Stimulated activated CD8-positive, alpha-beta memory T cell treated with anti-CD3 and anti-CD28 coated beads, Interleukin-12 subunit alpha, Interleukin-12 subunit beta, amount 100 ng/mL, for 24 hours (primary cell): ENCODE results near the gene ANKRD35.

ENCODE experiments used
- DNase-seq: peaks from one replicate; pipeline ENCODE4 v3.0.0-alpha.2; 2020; ENCODE audit errors: extremely low read depth

Gene ANKRD35

DNA sequence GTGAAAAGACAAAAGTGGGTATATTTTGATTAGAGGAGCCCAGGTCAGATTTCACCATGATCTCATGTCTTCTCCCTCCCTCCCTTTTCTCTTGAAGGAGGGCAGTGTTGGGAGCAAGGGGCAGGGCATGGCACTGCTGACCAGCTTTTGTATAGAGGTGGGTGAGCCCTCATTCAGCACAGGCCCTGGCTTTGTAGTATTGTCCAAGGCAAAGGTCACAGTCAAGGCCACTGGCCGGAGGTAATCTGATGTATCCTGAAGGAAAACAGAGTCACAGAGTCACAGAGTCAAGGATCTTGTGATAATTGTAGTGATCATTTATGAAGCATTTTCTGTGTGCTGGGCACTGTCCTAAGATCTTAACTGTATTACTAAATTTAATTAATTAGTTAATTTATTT is 12.3 kb upstream of the ANKRD35 start:
- no peak for DNase-seq

DNA sequence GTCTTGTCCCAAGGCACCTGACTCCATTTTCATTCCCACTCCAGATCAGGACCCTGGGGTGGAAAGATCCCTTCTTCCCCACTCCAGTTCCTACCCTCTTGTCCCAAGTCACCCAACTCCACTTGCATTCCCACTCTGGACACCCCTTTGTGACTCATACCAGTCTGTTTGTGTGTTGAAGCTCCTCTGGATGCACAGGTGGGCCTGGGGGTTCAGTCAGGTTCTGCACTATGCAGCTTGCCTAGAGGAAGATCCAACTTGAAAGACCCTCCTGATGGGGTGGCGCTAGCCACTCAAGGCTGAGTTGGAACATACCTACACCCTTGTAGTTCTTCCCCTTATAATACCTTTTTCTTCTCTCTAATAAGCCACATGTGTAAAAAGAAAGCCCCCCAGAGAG is 9.8 kb upstream of the ANKRD35 start:
- DNase-seq = no peak

DNA sequence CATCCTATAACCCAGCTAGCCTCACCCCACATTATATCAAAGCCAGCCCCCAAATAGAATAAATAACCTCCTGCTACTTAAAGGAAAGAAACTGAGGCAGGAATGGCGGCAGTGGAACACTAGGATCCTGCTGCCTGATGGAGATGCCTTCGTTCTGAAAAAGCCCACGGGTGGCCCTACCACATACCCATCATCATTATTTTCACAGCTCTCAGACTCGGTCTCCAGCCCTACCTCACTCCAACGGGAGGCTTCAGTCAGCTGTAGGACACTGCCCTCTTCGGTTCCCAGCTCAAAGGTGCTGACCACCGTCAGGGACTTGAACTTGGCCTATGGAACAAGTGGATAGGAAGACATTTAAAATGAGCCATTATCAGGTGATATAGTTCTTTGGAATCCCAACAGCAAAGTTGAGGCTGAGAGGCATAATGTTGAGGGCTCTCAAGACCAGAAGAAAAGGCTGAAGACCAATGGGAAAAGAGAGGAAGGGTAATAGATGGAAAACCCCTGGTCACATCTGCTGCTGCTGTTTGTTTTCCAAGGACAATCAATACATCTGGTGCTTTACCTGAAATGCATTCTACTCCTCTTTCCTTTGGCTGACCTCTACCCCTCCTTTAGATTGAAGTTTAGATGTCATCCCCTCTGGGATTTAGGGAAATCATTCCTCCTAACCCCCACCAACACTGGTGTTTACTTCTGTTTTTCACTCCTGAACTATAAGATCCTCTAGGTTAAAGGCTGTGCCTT is 7.8 kb upstream of the ANKRD35 start:
- DNase-seq = no peak

DNA sequence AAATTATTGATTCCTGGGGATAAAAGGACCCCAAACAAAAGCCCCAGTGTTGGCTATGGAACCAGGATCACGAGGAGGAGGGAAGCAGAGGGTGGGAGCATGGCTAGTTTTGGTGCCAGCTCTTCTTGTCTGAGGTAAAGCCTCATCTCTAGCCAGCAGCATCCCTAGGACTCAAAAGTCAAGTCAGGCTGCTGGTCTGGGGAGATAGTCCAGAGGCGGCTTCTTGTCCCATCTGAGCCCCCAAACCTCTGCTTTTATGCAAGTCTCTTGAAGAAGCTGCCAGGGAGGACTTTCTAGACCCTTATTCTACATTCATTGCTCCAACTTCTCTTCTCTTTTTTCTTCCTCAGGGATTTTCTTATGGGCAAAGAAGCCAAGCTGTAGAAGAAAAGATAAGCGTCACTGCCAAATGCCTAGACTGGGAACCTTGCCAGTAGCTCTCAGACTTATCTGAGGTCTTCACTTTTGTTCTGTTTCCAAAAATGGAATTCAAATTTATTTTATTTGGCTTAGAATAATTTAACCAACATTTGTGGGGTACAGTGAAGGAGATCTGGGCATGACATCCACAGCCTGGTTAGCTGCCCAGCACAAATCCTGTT is 6.9 kb upstream of the ANKRD35 start:
- DNase-seq = no peak

DNA sequence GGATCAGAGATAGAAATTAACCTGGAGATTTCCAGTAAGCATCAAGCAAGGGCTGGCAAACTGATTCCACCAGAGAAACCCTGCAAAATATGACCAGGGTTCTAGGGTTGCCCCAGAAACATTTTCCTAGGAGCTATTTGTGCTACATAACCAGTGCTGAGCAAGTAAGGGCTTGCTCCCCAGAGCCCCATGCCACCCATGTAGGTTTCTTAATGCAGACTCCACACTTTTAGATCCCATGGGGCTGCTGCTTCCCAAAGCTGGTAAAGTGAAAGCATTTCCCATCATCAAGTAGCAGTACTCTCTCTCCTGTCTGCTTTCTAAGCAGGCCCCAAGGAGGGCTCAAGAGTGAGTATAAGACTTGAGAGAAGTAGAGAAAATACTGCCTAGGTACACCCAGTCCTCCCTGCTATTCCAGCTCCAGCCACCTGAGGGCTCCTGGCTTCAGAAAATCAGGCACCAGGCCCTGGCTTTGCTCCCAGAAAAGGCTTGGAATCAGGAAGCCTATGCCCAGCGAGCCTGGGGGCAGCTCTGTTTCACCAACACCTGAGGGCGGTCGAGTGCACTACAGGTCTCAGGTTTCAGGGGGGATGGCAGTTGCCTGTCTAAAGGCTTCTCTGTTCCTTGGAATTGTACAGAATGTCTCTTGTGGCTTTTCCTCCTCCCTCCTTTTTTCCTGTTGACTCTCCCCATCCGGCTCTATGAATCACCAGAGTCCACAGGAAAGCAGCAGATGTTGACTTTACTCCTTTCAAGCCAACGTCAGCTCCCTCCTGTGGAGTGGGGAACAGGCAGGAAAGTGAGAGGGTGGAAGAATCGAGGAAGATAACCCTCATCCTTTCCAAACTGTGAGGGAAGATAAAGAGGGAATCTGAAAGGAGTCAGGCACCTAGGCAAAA is 6.2 kb upstream of the ANKRD35 start:
- no peak for DNase-seq

DNA sequence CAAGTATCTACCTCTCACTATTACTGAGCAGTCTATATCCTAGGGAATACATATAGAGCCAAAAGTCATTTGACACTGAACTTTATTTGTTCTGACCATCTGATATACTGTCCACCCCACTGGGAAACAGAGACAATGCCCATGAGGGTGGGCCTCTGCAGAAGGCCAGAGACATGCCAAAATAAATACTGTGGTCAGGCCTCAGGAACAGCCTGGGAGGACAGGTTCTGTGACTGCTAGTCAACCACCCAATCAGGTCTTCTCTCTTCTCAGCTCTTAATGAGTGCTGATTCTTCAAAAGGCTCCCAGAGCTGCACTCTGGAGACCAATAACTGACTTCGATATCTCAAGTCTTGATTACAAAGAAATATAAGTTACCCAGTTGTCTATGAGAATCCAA is 5.5 kb upstream of the ANKRD35 start:
- DNase-seq = no peak

DNA sequence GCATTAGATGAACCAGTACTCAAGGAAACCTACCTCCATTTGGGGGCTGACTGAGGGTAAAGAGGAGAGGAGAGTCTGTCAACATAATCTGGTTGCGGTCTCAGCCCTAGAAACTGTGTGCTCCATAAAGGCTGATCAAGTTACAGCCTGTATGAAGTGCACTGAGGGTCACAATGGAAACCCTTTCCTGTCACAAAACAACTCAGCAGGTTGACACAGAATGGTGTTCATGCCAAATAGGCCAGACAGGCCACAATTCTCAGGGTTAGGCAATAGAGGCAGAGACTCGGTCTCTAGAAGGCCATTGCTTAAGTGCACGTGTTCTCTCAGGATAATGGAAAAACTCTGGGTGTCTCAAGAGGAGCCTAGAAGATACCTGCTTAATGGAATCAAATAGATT is 4.1 kb upstream of the ANKRD35 start:
- no peak for DNase-seq

DNA sequence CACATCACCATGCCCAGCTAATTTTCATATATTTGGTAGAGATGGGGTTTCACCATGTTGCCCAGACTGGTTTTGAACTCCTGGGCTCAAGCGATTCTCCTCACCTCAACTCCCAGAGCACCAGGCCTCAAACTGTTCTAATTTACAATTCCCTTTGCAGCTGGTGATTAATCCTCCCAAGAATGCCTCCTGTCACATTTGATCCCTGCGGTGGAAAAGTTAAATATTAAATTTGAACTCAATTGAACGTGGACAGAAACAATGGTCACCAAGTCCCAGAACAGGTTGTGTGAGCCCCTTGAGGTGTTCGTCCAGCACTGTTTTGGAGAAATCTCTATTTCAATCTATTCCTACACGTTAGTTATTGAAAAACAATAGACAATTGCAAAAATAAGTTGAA is 2.0 kb upstream of the ANKRD35 start:
- DNase-seq = no peak

DNA sequence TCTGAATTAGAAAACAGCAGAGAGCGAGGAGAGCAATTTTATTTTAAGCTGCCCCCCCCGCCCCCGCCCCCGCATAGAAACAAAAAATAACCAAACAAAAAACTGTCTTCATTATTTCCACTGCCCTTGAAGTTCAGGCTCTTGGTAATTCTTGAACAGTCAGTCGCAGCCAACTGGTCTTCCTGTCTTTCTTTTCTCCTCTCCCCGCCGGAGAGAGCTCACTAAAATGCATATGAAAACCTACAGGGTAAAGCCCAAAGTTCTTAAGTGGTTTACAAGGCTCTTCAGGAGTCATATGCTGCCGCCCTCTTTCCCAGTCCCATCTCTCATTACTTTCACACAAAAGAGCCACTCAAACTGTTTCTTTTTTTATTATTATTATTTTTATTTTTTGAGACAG is 1.1 kb upstream of the ANKRD35 start:
- no peak for DNase-seq

DNA sequence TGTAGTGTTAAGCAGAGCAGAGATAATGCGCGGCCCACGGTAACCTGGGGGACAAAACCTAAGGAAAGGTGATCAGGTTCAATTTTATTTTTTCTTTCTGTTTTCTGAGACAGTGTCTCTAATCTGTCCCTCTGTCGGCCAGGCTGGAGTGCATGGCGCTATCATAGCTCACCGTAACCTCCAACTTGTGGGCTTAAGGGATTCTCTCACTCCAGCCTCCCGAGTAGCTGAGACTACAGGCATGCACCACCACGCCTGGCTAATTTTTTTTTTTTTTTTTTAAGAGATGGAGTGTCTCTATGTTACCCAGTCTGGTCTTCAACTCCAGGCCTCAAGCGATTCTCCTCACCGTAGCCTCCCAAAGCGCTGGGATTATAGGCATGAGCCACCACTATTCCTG is 724 bp upstream of the ANKRD35 start:
- DNase-seq = no peak

DNA sequence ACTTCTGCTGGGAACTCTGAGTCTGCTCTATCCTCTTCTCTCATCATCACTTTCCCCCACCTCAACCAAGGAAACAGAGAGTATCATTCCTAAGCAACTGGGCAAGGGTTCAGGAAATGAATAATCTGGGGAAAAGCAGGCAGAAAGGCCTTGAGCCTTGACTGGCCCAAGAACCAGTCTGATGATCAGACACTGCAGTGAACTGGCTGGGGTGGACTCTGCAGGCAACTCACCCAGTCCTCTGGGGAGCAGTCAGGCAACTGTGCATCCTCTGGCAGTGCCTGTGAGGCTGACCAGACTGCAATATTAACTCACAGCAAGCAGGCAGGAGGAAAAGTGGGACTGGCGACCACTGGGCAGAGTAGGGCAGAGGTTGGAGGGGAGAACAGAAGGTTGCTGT is 991 bp downstream of the ANKRD35 start:
- no peak for DNase-seq

DNA sequence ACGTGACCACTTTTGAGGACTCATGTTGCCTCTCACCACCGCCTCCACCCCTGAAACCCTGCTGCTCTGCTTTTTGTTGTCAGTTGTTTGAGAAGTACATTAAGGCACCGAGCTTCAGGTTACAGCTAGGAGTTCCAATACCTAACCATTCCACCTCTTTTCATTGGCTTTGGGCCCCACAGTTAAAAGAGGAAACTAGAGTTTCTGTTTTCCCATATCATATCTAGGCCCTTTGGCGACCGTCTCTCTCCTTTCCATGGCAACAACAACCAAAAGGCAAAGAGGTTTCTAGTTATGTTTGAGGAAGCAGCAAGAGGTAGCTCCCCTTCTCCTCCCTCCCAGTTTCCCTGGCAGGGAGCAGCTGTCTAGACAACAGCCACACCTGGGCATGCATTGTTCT is 5.9 kb downstream of the ANKRD35 start:
- DNase-seq = no peak

DNA sequence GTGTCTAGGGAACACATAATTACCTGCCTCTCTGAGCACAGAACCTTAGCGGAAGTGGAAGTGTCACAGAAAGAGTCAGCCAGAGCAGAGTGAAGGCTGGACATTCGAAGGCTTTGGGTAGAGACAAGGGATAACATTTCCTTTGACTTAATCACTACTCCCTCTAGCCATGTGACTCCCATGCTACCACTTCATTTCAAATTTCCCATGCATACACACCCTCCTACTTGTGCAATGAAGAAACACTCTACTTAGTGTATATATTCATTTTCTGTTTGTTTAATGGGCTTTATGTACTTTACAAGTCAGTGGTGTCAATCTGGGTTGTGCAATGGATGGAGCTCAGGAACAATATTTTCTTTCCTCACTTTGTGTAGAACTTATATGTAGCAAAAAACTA is 6.9 kb downstream of the ANKRD35 start:
- no peak for DNase-seq

DNA sequence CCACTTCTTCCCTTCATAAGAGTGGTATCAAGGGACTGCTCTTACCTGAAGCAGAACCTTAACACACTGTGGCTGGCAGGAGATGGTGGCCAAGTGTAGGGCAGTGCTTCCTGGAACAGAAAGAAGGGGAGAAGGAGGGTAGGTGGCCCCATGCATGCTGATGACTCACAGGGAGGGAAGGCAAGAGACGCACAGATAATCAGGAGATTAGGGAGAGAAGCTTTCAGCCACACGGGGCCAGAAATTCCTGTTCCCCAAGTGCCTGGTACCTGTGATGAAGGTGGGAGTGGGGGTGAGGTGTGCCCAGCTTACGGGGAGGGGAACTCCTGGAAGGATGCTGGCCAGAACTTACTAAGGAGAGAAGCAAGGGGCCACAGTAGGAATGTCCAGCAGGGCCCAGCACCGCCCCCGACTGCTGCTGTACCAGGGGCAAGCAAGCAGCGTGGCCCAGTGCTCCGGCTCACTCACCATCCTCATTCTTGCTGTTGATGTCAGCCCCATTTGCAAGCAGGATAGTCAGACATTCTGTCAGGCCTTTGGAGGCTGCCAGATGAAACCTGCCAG is 7.7 kb downstream of the ANKRD35 start:
- no peak for DNase-seq

DNA sequence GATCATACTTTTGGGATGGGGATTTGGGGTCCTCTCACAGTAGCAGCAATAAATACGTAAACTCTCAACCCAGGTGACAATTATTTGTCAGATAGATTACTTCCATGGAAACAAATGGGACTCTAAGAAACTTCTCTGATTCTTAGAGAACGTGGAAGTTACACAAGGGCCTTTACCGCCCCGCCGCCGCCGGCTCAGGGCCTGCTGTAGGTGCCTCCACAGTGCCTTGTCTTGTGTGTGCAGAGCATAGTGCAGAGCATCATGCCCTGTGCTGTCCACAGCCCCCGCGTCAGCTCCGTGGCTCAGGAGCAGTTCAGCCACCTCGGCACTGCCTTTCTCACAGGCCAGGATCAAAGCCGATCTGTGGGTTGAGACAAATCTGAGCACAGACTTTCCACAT is 11.0 kb downstream of the ANKRD35 start:
- no peak for DNase-seq

DNA sequence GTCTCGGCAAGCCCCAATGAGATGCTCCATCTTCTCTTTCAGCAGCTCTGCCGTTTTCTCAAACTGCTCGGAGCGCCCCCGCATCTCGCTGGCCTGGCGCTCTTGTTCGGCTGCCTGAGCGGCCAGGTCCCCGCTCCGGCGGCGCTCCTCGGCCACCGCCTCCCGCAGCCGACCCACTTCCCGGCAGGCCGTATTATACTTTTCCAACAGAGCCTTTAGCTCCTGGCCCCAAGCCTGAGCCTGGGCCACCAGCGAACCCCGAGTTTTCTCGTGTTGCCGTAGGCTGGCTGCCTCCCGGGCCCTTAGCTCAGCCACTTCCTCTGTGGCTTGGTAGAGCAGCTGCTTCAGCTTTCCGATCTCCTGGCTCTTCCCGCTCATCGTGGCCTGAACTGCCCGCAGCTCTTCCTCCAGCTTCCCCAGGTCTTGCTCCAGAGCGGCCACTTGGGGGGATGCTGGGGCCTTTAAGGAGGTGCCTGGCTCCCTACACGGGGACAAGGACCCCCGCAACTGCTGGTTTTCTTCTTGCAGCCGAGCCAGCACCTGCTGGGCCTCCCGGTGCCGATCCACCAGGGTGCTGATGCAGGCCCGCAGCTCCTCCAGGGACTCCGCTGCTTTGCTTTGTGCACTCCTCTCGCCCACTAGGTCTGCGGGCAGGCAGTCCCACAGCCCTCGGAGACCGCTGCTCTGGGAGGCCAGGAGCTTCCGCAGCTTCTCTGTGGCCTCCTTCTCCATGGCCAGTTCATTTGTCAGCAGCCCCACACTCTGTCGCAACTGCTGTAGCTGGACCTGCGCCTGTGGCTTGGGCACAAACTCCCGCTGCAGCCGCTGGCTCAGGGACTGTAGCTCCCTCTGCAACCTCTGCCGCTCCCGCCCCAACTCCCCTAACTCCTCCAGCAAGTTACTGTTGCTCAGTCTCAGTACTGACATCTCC is 13.4 kb downstream of the ANKRD35 start:
- no peak for DNase-seq

DNA sequence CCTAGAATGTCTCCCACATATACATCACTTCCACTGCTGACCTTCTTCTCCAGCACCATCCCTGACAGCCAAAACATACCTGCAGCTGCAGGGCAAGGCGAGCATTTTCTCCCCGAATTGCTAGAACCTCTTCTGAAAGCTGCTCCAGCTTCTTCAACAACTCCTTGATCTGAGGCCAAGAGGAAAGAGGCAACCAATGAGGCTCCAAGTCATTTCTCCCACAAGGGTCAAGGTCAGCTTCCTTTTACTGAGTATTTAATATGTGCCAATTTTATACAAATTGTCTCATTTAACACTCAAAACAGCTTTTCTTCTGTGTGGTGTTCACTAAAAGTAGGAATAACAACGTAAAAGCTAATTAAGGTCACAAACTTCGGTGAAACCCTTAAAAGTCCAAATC is 17.4 kb downstream of the ANKRD35 start:
- no peak for DNase-seq

DNA sequence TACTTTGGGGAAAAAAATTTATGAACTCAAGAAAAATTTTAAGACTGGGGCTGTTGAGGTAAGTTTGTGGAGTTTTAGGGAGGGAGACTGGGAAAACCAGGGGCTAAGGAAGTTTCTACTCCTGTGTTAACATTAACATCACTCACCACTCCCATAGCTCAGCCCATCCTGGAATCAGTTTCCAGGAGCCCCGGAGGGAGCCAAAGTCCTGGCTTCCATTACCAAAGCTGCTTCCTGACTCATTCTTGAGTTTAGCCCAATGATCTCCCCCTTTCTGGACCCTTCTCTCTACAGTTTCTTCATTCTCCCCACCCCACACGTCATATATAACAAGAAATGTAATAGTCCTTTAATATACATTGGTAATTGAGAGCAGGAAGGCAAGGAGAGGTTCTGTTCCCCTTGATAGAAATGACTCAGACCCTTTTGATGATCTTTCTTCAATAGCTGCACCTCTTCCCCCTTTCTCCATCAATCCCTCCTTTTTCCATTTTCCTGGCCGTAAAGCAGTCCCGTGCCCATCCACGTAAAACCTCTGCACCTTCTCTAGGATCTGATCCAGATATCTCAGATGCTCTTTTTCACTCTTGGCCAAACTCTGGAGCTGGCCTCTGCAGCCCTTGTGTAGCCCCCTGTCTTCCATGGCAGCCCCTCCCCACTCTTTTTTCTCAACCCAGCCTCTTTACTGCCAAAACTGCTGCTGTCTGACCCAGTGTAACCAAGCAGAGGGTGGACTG is 22.2 kb downstream of the ANKRD35 start:
- no peak for DNase-seq

DNA sequence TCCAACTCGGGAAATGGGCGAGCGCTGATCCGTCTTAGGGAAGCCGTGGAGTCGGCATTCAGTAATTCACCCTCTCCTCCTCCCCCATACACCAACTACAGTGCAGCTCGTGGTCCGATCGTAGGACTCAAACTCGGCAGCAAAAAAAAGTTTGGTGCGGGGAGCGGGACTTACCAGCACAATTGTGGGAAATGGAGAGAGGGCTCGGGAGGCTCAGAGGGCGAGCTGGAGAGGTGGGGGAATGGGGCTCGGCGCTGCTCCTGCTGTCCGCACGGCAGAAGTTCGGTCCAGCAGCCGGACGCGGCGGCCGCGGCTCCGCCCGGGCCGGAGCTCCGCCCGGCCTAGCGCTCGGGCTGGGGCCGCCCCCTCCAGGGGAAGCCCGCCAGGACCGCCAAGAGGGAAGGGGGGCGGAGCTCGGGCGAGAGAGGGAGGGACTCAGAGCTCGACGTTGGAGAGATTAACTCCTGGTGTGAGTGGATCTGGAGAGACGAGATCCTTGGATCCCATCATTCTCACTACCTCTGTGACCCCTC is 26.1 kb downstream of the ANKRD35 start:
- peak; percentile 58 for DNase-seq

DNA sequence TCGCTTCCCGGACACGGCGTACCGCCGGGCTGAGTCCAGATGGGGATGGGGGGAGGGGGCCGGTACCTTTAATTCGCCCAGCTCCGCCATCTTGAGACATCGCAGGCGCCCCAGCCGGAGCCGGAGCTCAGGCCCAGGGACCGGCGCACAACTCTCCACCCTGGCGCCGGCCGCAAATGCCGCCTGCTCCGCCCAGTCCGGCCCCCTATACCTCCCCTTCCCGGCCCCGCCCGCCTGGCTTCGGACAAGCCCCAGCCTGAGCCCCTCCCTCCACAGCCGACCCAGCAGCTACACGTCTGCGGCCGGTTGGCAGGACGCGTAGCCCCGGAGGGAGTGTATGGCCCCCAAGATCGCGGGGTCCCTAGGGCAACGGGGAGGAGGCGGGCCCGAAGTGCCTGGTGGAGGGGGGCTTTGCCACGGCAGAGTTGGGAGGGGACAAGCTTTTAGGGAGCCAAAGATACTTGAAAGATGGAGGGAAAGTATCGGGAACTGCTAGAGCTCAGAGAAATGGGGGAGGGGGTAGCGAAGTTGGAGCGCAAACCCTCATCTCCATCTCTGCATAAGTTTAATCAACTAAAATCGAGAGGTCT is 26.7 kb downstream of the ANKRD35 start, which contains the start of gene PIAS3:
Gene PIAS3, minus strand, starts transcription at position 181 of the 590 bp plus-strand sequence. Its CDS starts 91 bp downstream, at position 90.
- peak; percentile 76 for DNase-seq
